Omental fat pad (tissue), 4 donors: ENCODE measurements around the gene CBR1. TPM values are rescaled to one million over a fixed set of nuclear protein-coding genes. Genes with fewer than 3 reads are reported as not detected.

ENCODE experiments used
- ATAC-seq: fragments of 150-250 bp; one replicate; pipeline ENCODE4 v1.9.1; 2016; ENCODE audit warnings: mild to moderate bottlenecking, moderate library complexity; ENCODE audit not compliant: low FRiP score
- DNase-seq: peaks from one replicate; pipeline ENCODE4 v3.0.0-alpha.2; 2019; ENCODE audit warnings: low spot score
- total RNA-seq, 4 donors: library from RNA; depleted of rRNA; stranded (reverse); fragments of >200 nt; gene quantifications; one replicate each; pipeline ENCODE4 v1.1.0, GENCODE V29; 2016
- TF ChIP-seq, protein P1 (sequence below), 3 donors: fragments of 450-650 bp; IDR thresholded peaks; one replicate each; pipeline ENCODE4 v1.5.1; 2016 to 2017; ENCODE audit warnings: antibody characterized with exemption in 3 of 3, mild to moderate bottlenecking in 3 of 3, moderate library complexity in 2 of 3

Gene CBR1
- total RNA-seq, 4 donors from 2014 or later: 73.1 to 158 (median 93.3) TPM

DNA sequence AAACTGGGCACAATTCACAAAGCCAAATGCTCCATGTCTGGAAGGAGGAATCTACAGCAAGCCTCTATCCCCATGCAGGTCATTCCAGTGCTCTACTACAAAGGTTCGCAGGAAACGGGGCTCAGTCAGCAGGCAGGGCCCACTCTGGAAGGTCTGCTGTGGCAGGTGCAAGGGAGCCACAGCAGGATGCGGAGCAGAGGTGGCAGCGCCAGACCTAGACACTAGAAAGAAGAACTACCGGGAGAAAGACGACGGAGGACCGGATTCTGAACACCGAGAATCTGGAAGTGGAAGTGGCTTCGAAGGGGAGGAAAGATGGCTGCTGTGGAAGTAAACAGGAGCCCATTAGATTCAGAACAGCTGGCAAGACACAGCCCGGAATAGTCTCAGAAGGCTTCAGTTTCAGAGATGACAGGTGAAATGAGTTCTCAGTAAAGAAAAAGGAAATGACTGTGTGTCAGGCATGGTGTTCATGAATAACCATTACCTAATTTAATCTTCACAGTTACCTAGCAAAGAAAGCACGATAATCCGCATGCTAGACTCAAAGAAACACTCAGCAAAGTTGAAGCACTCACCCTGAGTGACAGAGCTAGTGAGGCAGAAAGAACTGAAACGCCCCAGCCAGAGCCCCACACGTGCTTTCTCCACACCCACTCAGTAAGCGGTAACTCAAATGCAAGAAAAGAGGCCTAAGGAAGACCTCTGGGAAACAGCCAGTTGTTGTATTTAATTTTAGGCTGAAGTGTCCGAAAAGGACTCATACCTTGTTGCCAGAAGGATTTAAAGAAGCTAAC, 30.9 kb upstream of the CBR1 start:
- TF ChIP-seq, protein P1, sequence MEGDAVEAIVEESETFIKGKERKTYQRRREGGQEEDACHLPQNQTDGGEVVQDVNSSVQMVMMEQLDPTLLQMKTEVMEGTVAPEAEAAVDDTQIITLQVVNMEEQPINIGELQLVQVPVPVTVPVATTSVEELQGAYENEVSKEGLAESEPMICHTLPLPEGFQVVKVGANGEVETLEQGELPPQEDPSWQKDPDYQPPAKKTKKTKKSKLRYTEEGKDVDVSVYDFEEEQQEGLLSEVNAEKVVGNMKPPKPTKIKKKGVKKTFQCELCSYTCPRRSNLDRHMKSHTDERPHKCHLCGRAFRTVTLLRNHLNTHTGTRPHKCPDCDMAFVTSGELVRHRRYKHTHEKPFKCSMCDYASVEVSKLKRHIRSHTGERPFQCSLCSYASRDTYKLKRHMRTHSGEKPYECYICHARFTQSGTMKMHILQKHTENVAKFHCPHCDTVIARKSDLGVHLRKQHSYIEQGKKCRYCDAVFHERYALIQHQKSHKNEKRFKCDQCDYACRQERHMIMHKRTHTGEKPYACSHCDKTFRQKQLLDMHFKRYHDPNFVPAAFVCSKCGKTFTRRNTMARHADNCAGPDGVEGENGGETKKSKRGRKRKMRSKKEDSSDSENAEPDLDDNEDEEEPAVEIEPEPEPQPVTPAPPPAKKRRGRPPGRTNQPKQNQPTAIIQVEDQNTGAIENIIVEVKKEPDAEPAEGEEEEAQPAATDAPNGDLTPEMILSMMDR (IDR thresholded peaks at IDR 0.05): no peak
- DNase-seq (no peak), ATAC-seq (no peak)

DNA sequence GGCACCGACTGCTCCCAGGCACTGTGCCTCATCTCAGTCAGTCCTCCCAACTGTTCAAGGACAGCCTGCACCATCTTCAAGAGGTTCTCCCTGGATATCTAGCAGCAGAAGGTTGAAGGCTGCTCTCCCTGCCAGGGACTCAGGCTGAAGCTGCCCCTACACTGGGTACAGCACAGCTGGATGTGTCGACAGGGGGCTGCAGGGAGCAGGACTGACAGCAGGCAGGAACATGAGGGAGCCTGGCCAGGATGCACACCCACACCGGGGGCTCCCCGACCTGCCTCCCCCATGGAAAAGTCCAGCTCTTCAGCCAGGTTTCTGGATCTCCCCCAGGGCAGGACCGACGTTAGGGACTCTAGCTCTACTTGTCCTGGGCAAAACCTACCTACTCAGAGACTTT, 30.0 kb upstream of the CBR1 start:
- TF ChIP-seq, protein P1 (IDR thresholded peaks at IDR 0.05): no peak
- ATAC-seq (no peak), DNase-seq (no peak)

DNA sequence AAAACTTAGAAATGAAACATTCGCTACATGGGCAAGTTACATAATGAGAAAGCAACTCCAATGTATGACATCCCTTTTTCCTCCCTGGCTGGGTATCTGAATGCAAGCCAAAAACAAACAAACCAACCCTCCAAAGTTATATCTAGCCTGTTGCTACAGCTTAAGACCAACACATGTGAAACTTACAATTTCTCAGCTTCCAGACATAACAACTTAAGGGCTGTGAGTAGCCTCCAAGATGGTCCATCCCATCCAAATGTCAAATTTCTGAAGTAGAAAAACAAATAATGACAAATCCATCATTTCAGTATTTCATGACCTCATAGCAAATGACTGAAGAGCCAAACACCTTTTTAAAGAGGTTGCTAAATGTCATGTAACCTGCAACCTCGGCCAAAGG, 29.4 kb upstream of the CBR1 start:
- no peak for ATAC-seq
- TF ChIP-seq, protein P1 (IDR thresholded peaks at IDR 0.05): no peak

DNA sequence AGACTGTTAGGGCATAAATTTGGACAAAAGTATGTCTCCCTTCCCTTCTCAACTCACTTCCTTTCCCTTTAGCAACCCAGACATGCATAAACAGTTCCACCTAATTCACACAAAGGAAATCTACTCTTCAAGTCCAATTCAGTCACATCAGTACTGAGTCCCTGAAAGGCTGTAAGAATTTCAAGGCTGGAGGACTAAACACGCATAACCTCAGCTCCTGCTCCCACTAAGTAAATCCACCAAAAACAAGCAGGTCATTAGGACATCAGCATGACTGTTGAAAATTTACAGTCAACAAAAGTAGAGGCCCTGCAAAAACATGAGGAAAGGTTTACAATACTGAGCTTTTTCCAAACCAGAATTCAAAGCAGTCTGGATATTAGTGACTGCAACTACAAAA, 27.9 kb upstream of the CBR1 start:
- DNase-seq (no peak), ATAC-seq (no peak)
- TF ChIP-seq, protein P1 (IDR thresholded peaks at IDR 0.05): no peak

More for the DNA sequence above, 29.4 kb upstream of the CBR1 start:
- no peak for DNase-seq

DNA sequence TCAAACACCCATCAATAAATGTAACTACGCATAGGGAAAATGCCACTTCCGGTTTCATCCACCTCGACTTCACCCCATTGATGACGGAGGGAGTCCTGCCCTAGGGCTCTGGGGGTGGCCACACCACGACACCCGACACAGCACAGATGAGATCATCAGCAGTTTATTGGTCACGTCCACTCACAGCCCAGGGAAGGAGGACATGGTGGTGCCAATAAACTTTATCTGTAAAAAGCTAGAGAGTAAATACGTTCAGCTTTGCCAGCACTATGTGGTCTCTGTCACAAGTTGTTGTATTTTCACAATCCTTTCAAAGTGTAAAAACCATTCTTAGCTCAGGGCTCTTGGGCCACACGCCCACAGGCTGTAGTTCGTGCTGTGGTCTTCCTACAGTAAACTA, 25.8 kb upstream of the CBR1 start:
- DNase-seq (no peak), ATAC-seq (no peak)
- TF ChIP-seq, protein P1 (IDR thresholded peaks at IDR 0.05): no peak

DNA sequence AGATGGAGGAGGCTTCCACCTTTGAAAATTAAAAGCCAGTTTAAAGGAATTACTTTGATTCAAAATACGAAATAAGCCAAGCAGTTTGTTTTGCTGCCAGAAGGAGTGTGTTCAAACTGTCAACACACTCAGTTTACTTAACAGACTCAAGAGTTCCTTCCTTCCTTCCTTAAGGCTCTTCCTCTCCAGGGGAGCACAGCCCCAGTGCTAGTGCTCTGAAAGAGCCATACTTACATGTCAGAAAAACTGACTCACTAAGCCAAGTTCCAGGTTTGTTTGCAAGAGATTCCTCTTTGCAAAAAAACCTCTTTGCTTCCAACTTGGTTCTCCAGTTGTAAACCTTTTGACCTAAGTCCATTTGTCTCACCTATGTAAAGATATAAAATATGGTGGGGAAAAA, 23.8 kb upstream of the CBR1 start:
- TF ChIP-seq, protein P1 (IDR thresholded peaks at IDR 0.05): no peak
- ATAC-seq (no peak), DNase-seq (no peak)

DNA sequence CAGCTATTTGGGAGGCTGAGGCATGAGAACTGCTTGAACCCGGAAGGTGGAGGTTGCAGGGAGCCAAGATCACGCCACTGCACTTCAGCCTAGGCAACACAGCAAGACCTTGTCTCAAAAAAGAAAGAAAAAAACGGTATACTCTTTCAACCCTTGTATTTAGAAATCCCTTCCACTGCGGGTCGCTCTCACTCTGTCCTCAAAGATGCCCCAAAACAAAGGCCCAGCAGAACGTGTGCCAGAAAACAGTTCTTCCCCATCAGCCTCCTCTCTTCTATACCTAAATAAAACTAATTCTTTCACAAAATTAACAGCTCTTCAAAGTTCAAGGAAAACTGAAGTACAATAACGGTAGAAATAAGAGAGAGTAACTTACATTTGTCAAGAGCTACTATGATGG, 22.7 kb upstream of the CBR1 start:
- no peak for ATAC-seq
- TF ChIP-seq, protein P1 (IDR thresholded peaks at IDR 0.05): no peak
- DNase-seq: no peak
